MCF 10A (cell line): ENCODE measurements around the gene KCNG1. TPM values are rescaled to one million over a fixed set of nuclear protein-coding genes. Genes with fewer than 3 reads are reported as not detected.

ENCODE experiments used
- BruUV-seq: library from RNA; stranded (reverse); fragments of 400-500 nt; replicated peaks from 2 replicates; lab custom pipeline; 2021; lab: Mats Ljungman, UMichigan
- CTCF ChIA-PET: fragments of 300-600 bp; sonication (Branson Sonifier 250); formaldehyde crosslinking; extraction: SDS; loops from one replicate; lab custom pipeline; 2021; ENCODE audit warnings: antibody characterized with exemption, inconsistent platforms; lab: Yijun Ruan, JAX
- POLR2A ChIA-PET: fragments of 300-600, 350-650 bp; sonication (Branson Sonifier 250); formaldehyde crosslinking; extraction: SDS; loops from one replicate; lab custom pipeline; 2020; ENCODE audit warnings: antibody characterized with exemption, inconsistent platforms; lab: Yijun Ruan, JAX
- DNase-seq: peaks from one replicate; pipeline ENCODE4 v3.0.0-alpha.2; 2018; ENCODE audit not compliant: unreplicated experiment
- H3K27ac Mint-ChIP-seq: one replicate; pipeline ENCODE4 v1.8.0; 2022; ENCODE audit warnings: mild to moderate bottlenecking, low read depth, mixed read lengths; ENCODE audit not compliant: unreplicated experiment
- H3K27me3 Mint-ChIP-seq: one replicate; pipeline ENCODE4 v1.8.0; 2022; ENCODE audit warnings: mixed read lengths; ENCODE audit not compliant: insufficient read depth, unreplicated experiment
- H3K36me3 Mint-ChIP-seq: one replicate; pipeline ENCODE4 v1.8.0; 2022; ENCODE audit warnings: mild to moderate bottlenecking, moderate library complexity, mixed read lengths; ENCODE audit not compliant: insufficient read depth, unreplicated experiment
- H3K4me1 Mint-ChIP-seq: one replicate; pipeline ENCODE4 v1.8.0; 2022; ENCODE audit warnings: mixed read lengths; ENCODE audit not compliant: insufficient read depth, unreplicated experiment
- H3K4me3 Mint-ChIP-seq: one replicate; pipeline ENCODE4 v1.8.0; 2022; ENCODE audit warnings: mild to moderate bottlenecking, moderate library complexity, mixed read lengths; ENCODE audit not compliant: unreplicated experiment
- H3K9me3 Mint-ChIP-seq: one replicate; pipeline ENCODE4 v1.8.0; 2022; ENCODE audit warnings: mixed read lengths; ENCODE audit not compliant: unreplicated experiment
- intact Hi-C: fragments of 100-400 bp; cut with micrococcal nuclease; formaldehyde crosslinking; loops from 2 replicates; pipeline ENCODE4 v1.14.1; 2022
- total RNA-seq: library from RNA; stranded (reverse); gene quantifications from 2 replicates; pipeline ENCODE4 v1.2.3, GENCODE V29; 2022
- TF ChIP-seq, protein P1 (sequence below): fragments of 200-600 bp; IDR thresholded peaks from one replicate; pipeline ENCODE4 v1.8.0; 2022; ENCODE audit warnings: antibody characterized with exemption, mild to moderate bottlenecking; ENCODE audit not compliant: unreplicated experiment

Gene KCNG1
- total RNA-seq, 1 experiment from 2014 or later: 24.8 TPM

DNA sequence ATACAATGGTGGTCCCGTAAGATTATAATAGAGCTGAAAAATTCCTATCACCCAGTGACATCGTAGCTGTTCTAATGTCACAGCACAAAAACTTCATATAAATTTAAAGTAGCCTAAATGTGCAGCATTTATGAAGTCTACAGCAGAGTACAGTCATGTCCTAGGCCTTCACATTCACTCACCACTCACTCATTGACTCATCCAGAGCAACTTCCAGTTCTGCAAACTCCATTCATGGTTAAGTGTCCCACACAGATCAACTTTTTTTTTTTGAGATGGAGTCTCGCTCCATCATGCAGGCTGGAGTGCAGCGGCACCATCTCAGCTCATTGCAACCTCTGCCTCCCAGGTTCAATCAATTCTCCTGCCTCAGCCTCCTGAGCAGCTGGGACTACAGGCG, 20.9 kb upstream of the KCNG1 start:
- Mint-ChIP-seq H3K27ac (no peak overlapping the region), H3K9me3 (no peaks in the 10 kb centered on the region), H3K36me3 (no peaks in the 10 kb centered on the region), H3K4me3 (no peak overlapping the region), H3K27me3 (peaks cover 3% of the 10 kb centered on the region), H3K4me1 (no peaks in the 10 kb centered on the region)
- intact Hi-C loops: no loop called here
- ChIA-PET POLR2A (no interaction called here), CTCF (interaction anchor here (0.6 to 0.9 kb wide), 3 partner anchors 222 to 550 kb away, joined by 3 read pairs; no protein-coding TSS in a partner anchor)
- no TSS peak for BruUV-seq
- TF ChIP-seq, protein P1, sequence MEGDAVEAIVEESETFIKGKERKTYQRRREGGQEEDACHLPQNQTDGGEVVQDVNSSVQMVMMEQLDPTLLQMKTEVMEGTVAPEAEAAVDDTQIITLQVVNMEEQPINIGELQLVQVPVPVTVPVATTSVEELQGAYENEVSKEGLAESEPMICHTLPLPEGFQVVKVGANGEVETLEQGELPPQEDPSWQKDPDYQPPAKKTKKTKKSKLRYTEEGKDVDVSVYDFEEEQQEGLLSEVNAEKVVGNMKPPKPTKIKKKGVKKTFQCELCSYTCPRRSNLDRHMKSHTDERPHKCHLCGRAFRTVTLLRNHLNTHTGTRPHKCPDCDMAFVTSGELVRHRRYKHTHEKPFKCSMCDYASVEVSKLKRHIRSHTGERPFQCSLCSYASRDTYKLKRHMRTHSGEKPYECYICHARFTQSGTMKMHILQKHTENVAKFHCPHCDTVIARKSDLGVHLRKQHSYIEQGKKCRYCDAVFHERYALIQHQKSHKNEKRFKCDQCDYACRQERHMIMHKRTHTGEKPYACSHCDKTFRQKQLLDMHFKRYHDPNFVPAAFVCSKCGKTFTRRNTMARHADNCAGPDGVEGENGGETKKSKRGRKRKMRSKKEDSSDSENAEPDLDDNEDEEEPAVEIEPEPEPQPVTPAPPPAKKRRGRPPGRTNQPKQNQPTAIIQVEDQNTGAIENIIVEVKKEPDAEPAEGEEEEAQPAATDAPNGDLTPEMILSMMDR: no peak
- no peak for DNase-seq

DNA sequence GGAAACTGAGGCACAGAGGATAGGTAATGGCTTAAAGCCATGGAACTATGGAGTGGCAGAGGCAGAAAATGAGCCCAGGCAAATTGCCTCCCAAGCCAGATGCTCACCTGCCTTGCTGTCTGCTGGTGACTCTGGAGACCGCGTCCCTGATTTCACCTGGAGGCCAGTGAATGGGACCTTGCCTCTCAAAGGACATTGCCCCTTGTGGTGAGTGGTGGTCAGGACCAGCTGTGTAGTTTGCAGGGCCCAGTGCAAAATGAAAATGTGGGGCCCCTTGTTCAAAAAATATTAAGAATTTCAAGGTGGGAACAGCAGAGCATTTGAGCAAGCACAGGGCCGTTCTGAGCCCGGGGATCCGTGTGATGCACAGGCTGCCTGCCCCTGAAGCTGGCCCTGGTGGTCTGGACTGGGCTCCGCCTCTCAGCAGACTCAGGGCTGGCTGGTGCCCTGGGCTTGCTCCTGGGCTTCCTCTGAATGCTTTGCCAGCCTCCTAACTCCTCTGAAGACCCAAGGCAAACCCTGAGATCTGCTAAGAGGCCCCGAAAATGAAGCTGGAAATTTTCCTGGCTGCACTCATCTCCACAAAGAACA, 19.8 kb upstream of the KCNG1 start:
- intact Hi-C loops: no loop called here
- Mint-ChIP-seq H3K4me3 (no peak overlapping the region), H3K9me3 (no peaks in the 10 kb centered on the region), H3K27me3 (no peaks in the 10 kb centered on the region), H3K4me1 (no peaks in the 10 kb centered on the region), H3K27ac (no peak overlapping the region), H3K36me3 (no peaks in the 10 kb centered on the region)
- TF ChIP-seq, protein P1: no peak
- POLR2A ChIA-PET: no interaction called here
- no peak for DNase-seq
- CTCF ChIA-PET: interaction anchor here (0.6 to 1.3 kb wide), 7 partner anchors 8 to 265 kb away, joined by 3 to 5 read pairs (median 3); no protein-coding TSS in a partner anchor
- no TSS peak for BruUV-seq

DNA sequence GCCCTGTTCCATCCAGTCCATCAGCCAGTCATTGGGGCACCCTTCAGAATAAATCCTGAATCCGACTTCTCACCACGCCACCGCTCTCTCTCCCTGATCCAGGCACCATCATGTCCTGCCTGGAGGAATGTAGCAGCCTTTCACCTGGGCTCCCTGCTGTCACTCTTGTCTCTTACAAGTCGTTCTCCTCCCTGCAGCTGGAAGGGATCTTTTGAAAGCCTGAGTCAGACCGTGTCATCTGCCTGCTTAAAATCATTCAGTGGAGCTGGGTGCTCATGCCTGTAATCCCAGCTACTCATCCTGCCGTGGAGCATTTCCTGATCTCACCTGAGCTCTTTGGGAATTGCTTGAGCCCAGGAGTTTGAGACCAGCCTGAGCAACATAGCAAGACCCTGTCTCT, 19.2 kb upstream of the KCNG1 start:
- TF ChIP-seq, protein P1: no peak
- Mint-ChIP-seq H3K27me3 (no peaks in the 10 kb centered on the region), H3K27ac (no peak overlapping the region), H3K4me3 (no peak overlapping the region), H3K4me1 (no peaks in the 10 kb centered on the region), H3K36me3 (no peaks in the 10 kb centered on the region), H3K9me3 (no peaks in the 10 kb centered on the region)
- ChIA-PET CTCF (interaction anchor here (0.6 to 1.3 kb wide), 5 partner anchors 9 to 266 kb away, joined by 3 to 5 read pairs (median 3); no protein-coding TSS in a partner anchor), POLR2A (no interaction called here)
- intact Hi-C loops: no loop called here
- no peak for DNase-seq
- BruUV-seq: no TSS peak

DNA sequence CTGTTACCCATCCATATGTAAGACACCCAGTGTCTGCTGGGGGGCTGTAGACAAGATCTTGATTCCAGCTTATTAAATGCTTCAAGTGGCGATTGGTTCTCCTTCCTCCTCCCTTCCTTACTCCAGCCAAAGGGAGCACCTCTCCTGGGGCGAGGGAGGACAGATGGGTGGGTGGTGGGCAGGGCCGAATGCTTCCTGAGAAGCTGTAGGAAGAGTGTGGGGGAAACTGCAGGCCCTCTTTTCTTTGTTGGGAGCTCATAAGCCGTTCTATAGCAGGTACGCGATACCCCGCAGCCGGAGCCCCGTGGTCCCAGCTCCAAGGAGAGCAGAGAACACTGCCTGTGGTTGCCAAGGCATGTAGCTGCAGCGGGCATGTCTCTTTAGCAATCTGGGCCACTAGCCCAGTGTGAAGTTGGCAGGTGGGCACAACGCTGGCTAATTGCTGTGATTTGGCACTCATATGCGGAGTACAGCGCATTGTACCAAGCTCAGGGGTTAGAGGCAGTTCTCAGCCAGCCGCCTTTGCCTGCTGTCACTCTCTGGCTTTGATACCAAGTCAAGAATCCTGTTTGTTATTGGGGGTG, 14.7 kb upstream of the KCNG1 start:
- Mint-ChIP-seq H3K27ac (no peak overlapping the region), H3K36me3 (no peaks in the 10 kb centered on the region), H3K4me1 (peaks cover 23% of the 10 kb centered on the region), H3K9me3 (no peaks in the 10 kb centered on the region), H3K27me3 (no peaks in the 10 kb centered on the region), H3K4me3 (no peak overlapping the region)
- BruUV-seq: no TSS peak
- TF ChIP-seq, protein P1: no peak
- no peak for DNase-seq
- ChIA-PET POLR2A (interaction anchor here (0.6 to 1.2 kb wide), 4 partner anchors 15 to 263 kb away, joined by 3 to 4 read pairs (median 4); partner anchors contain the start of gene KCNG1), CTCF (interaction anchor here (0.6 to 2.0 kb wide), 7 partner anchors 22 to 557 kb away, joined by 3 to 11 read pairs (median 4); no protein-coding TSS in a partner anchor)
- intact Hi-C loops: no loop called here
